Urothelium cell line (cell line): ENCODE measurements around the gene MALT1.
"Not testable (repeated sequence)": the region's sequence is repeated elsewhere in the genome, so short reads cannot be mapped to it uniquely, and the experiment has no call there.

Source experiments
- DNase-seq: peaks from one replicate; pipeline ENCODE4 v3.0.0; 2011; ENCODE audit warnings: low spot score, mixed read lengths
- FAIRE-seq: peaks from 2 replicates; lab custom pipeline; 2011; peaks lifted over from hg19 to GRCh38; lab: Jason Lieb, UNC

Gene MALT1

GRCh38 chr18:58728719-58729118 lies 57.5 kb downstream of the MALT1 start:
- no peak for DNase-seq
- no peak for FAIRE-seq

DNA sequence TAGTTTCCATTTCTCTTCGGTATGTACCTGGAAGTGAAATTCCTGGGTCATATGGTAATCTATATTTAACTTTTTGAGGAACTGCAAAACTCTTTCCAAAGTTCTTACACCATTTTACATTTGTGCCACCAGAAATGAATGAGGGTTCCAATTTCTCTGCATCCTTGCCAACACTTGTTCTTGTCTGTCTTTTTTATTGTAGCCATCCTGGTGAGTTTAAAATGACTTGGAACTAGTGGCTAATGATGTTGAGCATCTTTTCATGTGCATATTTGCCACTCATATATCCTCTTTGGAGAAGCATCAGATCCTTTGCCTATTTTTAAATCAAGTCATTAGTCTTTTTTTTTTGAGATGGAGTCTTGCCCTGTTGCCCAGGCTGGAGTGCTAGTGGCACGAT lies 59.4 kb downstream of the MALT1 start:
- DNase-seq (no peak), FAIRE-seq (no peak)

- FAIRE-seq = no peak
- no peak for DNase-seq
Measured at GRCh38 chr18:58732471-58732870, 61.2 kb downstream of the MALT1 start.

GRCh38 chr18:58733866-58734265 lies 62.6 kb downstream of the MALT1 start:
- FAIRE-seq (no peak), DNase-seq (no peak)

GRCh38 chr18:58738322-58738721 lies 67.1 kb downstream of the MALT1 start:
- FAIRE-seq (no peak), DNase-seq (no peak)

DNA sequence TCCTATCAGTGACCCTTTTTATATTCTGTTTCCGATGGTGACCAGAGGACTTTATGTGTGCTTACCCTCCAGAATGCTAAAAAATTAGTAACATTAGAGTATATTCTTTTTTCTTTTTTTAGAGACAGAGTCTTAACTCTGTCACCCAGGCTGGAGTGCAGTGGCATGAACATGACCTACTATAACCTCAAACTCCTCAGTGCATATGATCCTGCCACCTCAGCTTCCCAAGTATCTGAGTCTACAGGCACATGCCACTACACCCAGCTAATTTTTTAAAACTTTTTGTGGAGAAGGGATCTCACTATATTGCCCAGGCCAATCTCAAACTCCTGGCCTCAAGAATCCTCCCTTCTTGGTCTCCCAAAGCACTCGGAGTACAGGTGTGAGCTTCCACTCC lies 74.6 kb downstream of the MALT1 start:
- FAIRE-seq (no peak), DNase-seq (no peak)

GRCh38 chr18:58748899-58749595 lies 77.8 kb downstream of the MALT1 start:
- no peak for FAIRE-seq
- DNase-seq = no peak

DNA sequence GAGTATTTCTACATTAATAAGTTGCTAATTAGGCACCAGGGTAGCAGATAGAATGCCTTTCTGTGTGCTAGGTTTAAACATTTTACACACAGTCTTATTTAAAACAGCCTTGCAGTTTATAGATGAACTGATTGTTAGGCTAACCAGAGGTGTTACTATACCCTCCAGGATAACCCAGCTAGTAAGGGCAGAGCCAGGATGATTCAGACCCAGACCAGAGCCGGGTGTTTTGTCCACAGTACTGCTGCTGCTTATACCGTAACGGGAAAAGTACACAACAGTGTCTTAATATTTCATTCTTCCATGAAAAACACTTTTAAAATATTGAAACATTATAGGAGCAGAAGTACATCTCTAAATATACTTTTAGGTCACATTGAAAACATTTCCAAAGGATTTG lies 82.7 kb downstream of the MALT1 start:
- no peak for DNase-seq
- no peak for FAIRE-seq

- no peak for DNase-seq
- no peak for FAIRE-seq
Measured at GRCh38 chr18:58754544-58755068, 83.3 kb downstream of the MALT1 start.

- no peak for FAIRE-seq
Measured at GRCh38 chr18:58755304-58756010, 84.2 kb downstream of the MALT1 start.

GRCh38 chr18:58756148-58756547 lies 84.9 kb downstream of the MALT1 start:
- DNase-seq (no peak), FAIRE-seq (no peak)

More at GRCh38 chr18:58755304-58756010, 84.2 kb downstream of the MALT1 start:
- no peak for DNase-seq

GRCh38 chr18:58756596-58757240 lies 85.5 kb downstream of the MALT1 start:
- FAIRE-seq (no peak), DNase-seq (no peak)

- FAIRE-seq, DNase-seq: not testable (repeated sequence)
Measured at GRCh38 chr18:58757351-58757750, 86.1 kb downstream of the MALT1 start.

- no peak for DNase-seq
- no peak for FAIRE-seq
Measured at GRCh38 chr18:58758046-58758445, 86.8 kb downstream of the MALT1 start.

- no peak for FAIRE-seq
- no peak for DNase-seq
Measured at GRCh38 chr18:58758606-58759005, 87.3 kb downstream of the MALT1 start.

GRCh38 chr18:58761241-58761969 lies 90.1 kb downstream of the MALT1 start:
- FAIRE-seq (no peak), DNase-seq (no peak)

DNA sequence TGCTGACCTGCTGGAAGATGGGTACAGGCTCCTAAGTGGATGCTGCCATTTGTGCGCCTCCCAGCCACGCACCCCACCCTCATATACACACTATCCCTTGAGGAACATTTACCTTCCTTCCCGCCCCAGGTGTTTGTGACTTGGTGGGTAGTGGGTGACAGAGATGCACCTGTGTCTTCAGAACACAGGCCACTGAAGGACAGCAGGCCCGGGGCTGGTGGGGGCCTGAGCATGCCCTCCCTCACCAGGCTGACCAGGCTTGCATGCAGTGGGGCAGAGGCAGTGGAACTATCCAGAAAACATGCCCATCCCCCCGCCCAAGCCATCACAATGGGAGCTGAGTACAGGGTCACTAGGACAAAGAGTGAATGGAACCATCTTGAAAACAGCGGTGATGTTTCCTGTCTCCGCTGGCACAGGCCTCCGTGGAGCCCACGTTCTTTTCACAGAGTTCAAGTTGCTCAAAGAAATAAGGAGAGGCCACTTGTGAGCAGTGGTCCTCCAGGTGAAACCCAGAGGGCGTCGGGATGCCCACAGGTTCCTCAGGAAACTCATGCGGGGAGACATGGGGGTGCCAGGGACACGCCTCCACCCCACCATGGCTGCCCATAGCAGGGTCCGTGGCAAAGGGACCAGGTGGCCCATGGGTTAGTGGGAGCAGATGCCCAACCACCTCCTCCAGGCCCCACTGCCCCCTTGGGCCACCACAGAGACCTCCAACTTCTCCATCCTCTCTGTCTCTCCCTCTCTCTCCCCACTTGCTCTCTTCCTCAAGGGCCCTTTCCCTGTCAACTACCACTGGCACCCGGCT lies 90.9 kb downstream of the MALT1 start:
- FAIRE-seq = no peak
- DNase-seq = no peak

DNA sequence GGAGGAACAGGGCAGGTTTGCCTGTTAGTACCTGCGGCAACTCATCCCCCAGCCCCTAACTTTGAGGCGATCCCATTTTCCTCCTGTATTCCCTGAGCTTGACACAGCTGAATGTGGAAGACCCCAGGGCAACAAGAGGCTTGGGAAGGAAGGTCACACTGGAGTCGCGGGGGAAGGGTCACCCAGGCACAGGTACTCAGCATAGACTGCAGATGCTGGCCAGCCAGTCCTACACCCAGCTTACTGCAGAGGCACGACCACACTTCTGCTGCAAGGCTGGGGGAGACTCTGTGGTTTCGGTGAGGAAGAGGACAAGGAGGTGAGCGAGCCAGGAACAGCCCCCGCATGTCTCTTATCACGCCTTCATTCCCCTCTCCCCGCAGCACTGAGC lies 91.5 kb downstream of the MALT1 start:
- no peak for FAIRE-seq
- no peak for DNase-seq

GRCh38 chr18:58766164-58766563 lies 94.9 kb downstream of the MALT1 start:
- DNase-seq (no peak), FAIRE-seq (no peak)

- no peak for FAIRE-seq
- DNase-seq = no peak
Measured at GRCh38 chr18:58766946-58767345, 95.7 kb downstream of the MALT1 start.
